GM12878 (cell line): ENCODE data around the gene FAM241A. TPM values are rescaled to one million over a fixed set of nuclear protein-coding genes. Genes with fewer than 3 reads are reported as not detected.

Source experiments
- ATAC-seq: fragments of 200-7000 bp; cut with Tn5 transposase; 3 replicates; pipeline ENCODE4 v1.9.1; 2020; ENCODE audit warnings: mild to moderate bottlenecking, moderate library complexity
- BruUV-seq: library from RNA; stranded (reverse); fragments of 400-500 nt; replicated peaks from 2 replicates; lab custom pipeline; 2021; lab: Mats Ljungman, UMichigan
- CTCF ChIA-PET: fragments of 300-600 bp; sonication (Branson Sonifier 250); formaldehyde crosslinking; extraction: SDS; loops from one replicate; lab custom pipeline; 2021; ENCODE audit warnings: inconsistent platforms; lab: Yijun Ruan, JAX
- POLR2A ChIA-PET: fragments of 350-600 bp; formaldehyde crosslinking; extraction: SDS; loops from one replicate; lab custom pipeline; 2021; ENCODE audit warnings: inconsistent platforms; lab: Charles Lee
- RAD21 ChIA-PET: fragments of 300-600 bp; sonication (Branson Sonifier 250); formaldehyde crosslinking; loops from one replicate; lab custom pipeline; 2023; ENCODE audit warnings: antibody characterized with exemption; ENCODE audit not compliant: unreplicated experiment; lab: Charles Lee
- SMC1A ChIA-PET: fragments of 300-600 bp; sonication (Branson Sonifier 250); formaldehyde crosslinking; loops from one replicate; lab custom pipeline; 2023; ENCODE audit not compliant: unreplicated experiment, uncharacterized antibody; lab: Charles Lee
- DNase-seq: peaks from one replicate; pipeline ENCODE4 v3.0.0-alpha.2; 2011; ENCODE audit warnings: low read depth, low spot score
- FAIRE-seq: peaks from 3 replicates; lab custom pipeline; 2011; peaks lifted over from hg19 to GRCh38; lab: Jason Lieb, UNC
- H2AFZ ChIP-seq: 2 replicates; pipeline ENCODE4 v1.6.0; 2011; ENCODE audit warnings: low read depth, low read length, control low read depth; ENCODE audit not compliant: control insufficient read depth
- H3K27ac ChIP-seq: 2 replicates; pipeline ENCODE4 v1.5.1; 2011; ENCODE audit warnings: control low read depth; ENCODE audit not compliant: control insufficient read depth, insufficient read depth
- H3K27me3 ChIP-seq, 2 experiments: replicated peaks in 1 of 2; 2 replicates each; pipeline versions ENCODE4 v1.6.0 to v1.6.1; 2011; ENCODE audit warnings: low read length in 1 of 2; ENCODE audit not compliant: control insufficient read depth in 2 of 2, insufficient read depth in 2 of 2
- H3K36me3 ChIP-seq, 2 experiments: 2 replicates each; pipeline ENCODE4 v1.5.1; 2011; ENCODE audit warnings: low read length in 1 of 2; ENCODE audit not compliant: control insufficient read depth in 2 of 2, insufficient read depth in 2 of 2
- H3K4me1 ChIP-seq: 2 replicates; pipeline ENCODE4 v1.6.1; 2011; ENCODE audit warnings: mild to moderate bottlenecking, low read length, moderate library complexity, mixed read lengths; ENCODE audit not compliant: control insufficient read depth, insufficient read depth
- H3K4me2 ChIP-seq: 2 replicates; pipeline ENCODE4 v1.6.0; 2011; ENCODE audit warnings: control low read depth; ENCODE audit not compliant: control insufficient read depth, insufficient read depth
- H3K4me3 ChIP-seq: fragments of 200-600 bp; sonication (generic); 2 replicates; pipeline ENCODE4 v1.5.1; 2016
- H3K79me2 ChIP-seq: 2 replicates; pipeline ENCODE4 v1.6.0; 2011; ENCODE audit warnings: low read length; ENCODE audit not compliant: control insufficient read depth, insufficient read depth
- H3K9ac ChIP-seq: 2 replicates; pipeline ENCODE4 v1.8.0; 2011; ENCODE audit warnings: low read length, control low read depth, mixed read lengths; ENCODE audit not compliant: control insufficient read depth, insufficient read depth
- H3K9me3 ChIP-seq: replicated peaks from 3 replicates; pipeline ENCODE4 v1.5.1; 2011; ENCODE audit warnings: mild to moderate bottlenecking, low read length; ENCODE audit not compliant: control insufficient read depth, insufficient read depth
- H4K20me1 ChIP-seq: 2 replicates; pipeline ENCODE4 v1.6.0; 2011; ENCODE audit not compliant: control insufficient read depth, insufficient read depth
- ATF2 ChIP-seq: IDR thresholded peaks from 2 replicates; pipeline ENCODE4 v1.6.1; 2012; ENCODE audit warnings: low read length, inconsistent platforms
- BHLHE40 ChIP-seq, 2 experiments: fragments of 450-650 bp in 1 of 2; IDR thresholded peaks; 2 replicates each; pipeline ENCODE4 v1.6.1; 2011 to 2017; ENCODE audit warnings: low read depth in 2 of 2, borderline replicate concordance in 1 of 2, improper control_type of control experiment in 1 of 2, low read length in 1 of 2, mild to moderate bottlenecking in 1 of 2
- CHD1 ChIP-seq: IDR thresholded peaks from 2 replicates; pipeline ENCODE4 v1.6.1; 2012; ENCODE audit warnings: low read depth, low read length, improper control_type of control experiment
- CHD4 ChIP-seq: fragments of 200-600 bp; sonication (generic); IDR thresholded peaks from 2 replicates; pipeline ENCODE4 v1.6.1; 2016; ENCODE audit warnings: mild to moderate bottlenecking
- EED ChIP-seq: sonication (generic); IDR thresholded peaks from 2 replicates; pipeline ENCODE4 v1.6.1; 2016; ENCODE audit warnings: antibody characterized with exemption, low read depth
- EZH2 ChIP-seq: IDR thresholded peaks from 2 replicates; pipeline ENCODE4 v1.6.1; 2012; ENCODE audit warnings: low read depth, mild to moderate bottlenecking, control low read depth, inconsistent platforms, low read length, borderline replicate concordance; ENCODE audit not compliant: control insufficient read depth
- IRF4 ChIP-seq: IDR thresholded peaks from 2 replicates; pipeline ENCODE4 v1.6.1; 2011; ENCODE audit warnings: low read depth, low read length
- MTA2 ChIP-seq: fragments of 450-650 bp; IDR thresholded peaks from 2 replicates; pipeline ENCODE4 v1.6.1; 2016; ENCODE audit warnings: low read depth, mild to moderate bottlenecking, moderate library complexity
- MTA3 ChIP-seq: IDR thresholded peaks from 2 replicates; pipeline ENCODE4 v1.6.1; 2012; ENCODE audit warnings: low read length, inconsistent platforms, borderline replicate concordance
- MXI1 ChIP-seq: fragments of 150-350 bp; IDR thresholded peaks from 2 replicates; pipeline ENCODE4 v1.6.1; 2011; ENCODE audit warnings: low read depth, mild to moderate bottlenecking, inconsistent platforms, low read length, improper control_type of control experiment
- NFXL1 ChIP-seq: fragments of 450-650 bp; IDR thresholded peaks from 2 replicates; pipeline ENCODE4 v1.6.1; 2017; ENCODE audit warnings: antibody characterized with exemption, mild to moderate bottlenecking, borderline replicate concordance
- NR2C1 ChIP-seq: fragments of 450-650 bp; IDR thresholded peaks from 2 replicates; pipeline ENCODE4 v1.6.1; 2017; ENCODE audit warnings: antibody characterized with exemption, mild to moderate bottlenecking, moderate library complexity
- RELA ChIP-seq: fragments of 450-650 bp; IDR thresholded peaks from 2 replicates; pipeline ENCODE4 v1.8.0; 2014; ENCODE audit warnings: borderline replicate concordance; ENCODE audit not compliant: partially characterized antibody
- SIN3A ChIP-seq: IDR thresholded peaks from 2 replicates; pipeline ENCODE4 v1.6.1; 2012; ENCODE audit warnings: low read depth, low read length, improper control_type of control experiment
- SPI1 ChIP-seq: IDR thresholded peaks from 2 replicates; pipeline ENCODE4 v1.6.1; 2011; ENCODE audit warnings: low read depth, mild to moderate bottlenecking, low read length, moderate library complexity, borderline replicate concordance; ENCODE audit not compliant: insufficient read depth
- WGBS: methylation state at CpG from one replicate; pipeline ENCODE4 v1.1.6; 2016; ENCODE audit warnings: low lambda C conversion rate; ENCODE audit not compliant: insufficient replicate concordance, insufficient coverage; ENCODE audit errors: missing lambda C conversion rate; 5-methylcytosine and 5-hydroxymethylcytosine counted together
- in situ Hi-C: fragments of 300-500 bp; cut with MboI; formaldehyde crosslinking; loops from 9 replicates; pipeline ENCODE4 v1.14.3; 2018; ENCODE audit warnings: mixed read lengths
- intact Hi-C: fragments of 100-400 bp; cut with micrococcal nuclease; formaldehyde crosslinking; loops from one replicate; pipeline ENCODE4 v1.14.2; 2022; ENCODE audit not compliant: unreplicated experiment
- polyA plus RNA-seq, 11 experiments: library from polyadenylated mRNA; depleted of rRNA in 4 of 11; unstranded in 6 of 11; stranded (reverse) in 5 of 11; fragments of >200 nt; fragmentation: Nextera tagmentation in 4 of 11; fragmentation: Illumina TruSeq in 1 of 11; extraction: Ambion mirVana in 4 of 11; extraction: Trizol in 1 of 11; gene quantifications; 1 replicate in 1 of 11; 2 replicates in 10 of 11; pipeline versions ENCODE4 v1.2.1 to v1.2.3, GENCODE V29; 2011 to 2016; ENCODE audit warnings: inconsistent platforms in 2 of 11, missing spikeins in 2 of 11, low read depth in 1 of 11
- total RNA-seq, 4 experiments: library from RNA; depleted of rRNA in 3 of 4; stranded (reverse); fragments of >200 nt in 3 of 4; fragmentation: Illumina TruSeq in 1 of 4; extraction: Trizol in 1 of 4; gene quantifications; 2 replicates each; pipeline versions ENCODE4 v1.2.1 to v1.2.3, GENCODE V29; 2013 to 2021

FAM241A gene
- total and polyA plus RNA-seq, 10 of the 15 experiments (the other 5 are each of a cell fraction or from before 2014, with no cell fraction given), result 0.20 to 7.5 (median 2.4) TPM

GRCh38 chr4:112210777-112211176, 65.5 kb downstream of the FAM241A start:
- no peaks in the 10 kb centered on the region for H3K79me2 ChIP-seq
- no peak overlapping the region for H3K9ac ChIP-seq
- RAD21 ChIA-PET, result interaction anchor here (1.1 kb wide), 1 partner anchor 26 kb away, joined by 3 read pairs; no protein-coding TSS in a partner anchor
- no peak overlapping the region for H3K4me3 ChIP-seq
- H2AFZ ChIP-seq, result no peak overlapping the region
- no peak overlapping the region for H3K4me2 ChIP-seq
- intact Hi-C loops, result loop anchor here (5.0 kb wide), 1 partner anchor 312 kb away; no protein-coding TSS in a partner anchor
- H3K36me3 ChIP-seq, result no peaks in the 10 kb centered on the region
- TF ChIP-seq CHD4, result no peak
- TF ChIP-seq, all 136 proteins: peak for 0
- Histone ChIP-seq H3K27ac (no peak overlapping the region), H4K20me1 (no peaks in the 10 kb centered on the region), H3K4me1 (no peaks in the 10 kb centered on the region), H3K9me3 (no peaks in the 10 kb centered on the region; the same call in 2 of the 3 replicates), H3K27me3 (no peaks in the 10 kb centered on the region)
- CTCF ChIA-PET, result interaction anchor here (9.2 kb wide), 1 partner anchor 23 kb away, joined by 122 read pairs; the partner anchor contains the start of gene AP1AR
- in situ Hi-C loops, result no loop called here
- SMC1A ChIA-PET, result interaction anchor here (1.1 to 1.3 kb wide), 2 partner anchors 27 to 117 kb away, joined by 3 read pairs; no protein-coding TSS in a partner anchor
- ATAC-seq, result no peak
- FAIRE-seq, result no peak
- WGBS, result 50% methylated on average over 1 of the region's 1 CpG
- BruUV-seq, result no TSS peak
- DNase-seq, result no peak
- POLR2A ChIA-PET, result no interaction called here

- RAD21 ChIA-PET, result interaction anchor here (1.5 to 5.8 kb wide), 3 partner anchors 21 to 115 kb away, joined by 6 to 60 read pairs (median 9); partner anchors contain the start of gene AP1AR
- H3K9me3 ChIP-seq, result no peaks in the 10 kb centered on the region; the same call in 2 of the 3 replicates
- no TSS peak for BruUV-seq
- no peak for DNase-seq
- WGBS, result 40% methylated on average over 2 of the region's 2 CpGs
- H2AFZ ChIP-seq, result no peak overlapping the region
- H4K20me1 ChIP-seq, result no peaks in the 10 kb centered on the region
- POLR2A ChIA-PET, result interaction anchor here (0.6 kb wide), 1 partner anchor 65 kb away, joined by 3 read pairs; no protein-coding TSS in a partner anchor
- H3K4me2 ChIP-seq, result no peak overlapping the region
- no peak overlapping the region for H3K9ac ChIP-seq
- H3K27ac ChIP-seq, result no peak overlapping the region
- H3K79me2 ChIP-seq, result no peaks in the 10 kb centered on the region
- peak; percentile 51 for ATAC-seq
- H3K27me3 ChIP-seq, result no peaks in the 10 kb centered on the region
- SMC1A ChIA-PET, result interaction anchor here (0.8 to 5.4 kb wide), 8 partner anchors 12 to 311 kb away, joined by 3 to 88 read pairs (median 6); no protein-coding TSS in a partner anchor
- H3K4me1 ChIP-seq, result no peaks in the 10 kb centered on the region
- CTCF ChIA-PET, result interaction anchor here (0.7 to 9.2 kb wide), 8 partner anchors 11 to 312 kb away, joined by 3 to 122 read pairs (median 11); partner anchors contain the start of gene AP1AR
- H3K36me3 ChIP-seq, result no peaks in the 10 kb centered on the region
- FAIRE-seq, result no peak
- intact Hi-C loops (loop anchor here (5.0 kb wide), 1 partner anchor 309 kb away; no protein-coding TSS in a partner anchor), in situ Hi-C loops (no loop called here)
- H3K4me3 ChIP-seq, result no peak overlapping the region
- TF ChIP-seq EZH2, result no peak
- TF ChIP-seq CHD1, result no peak
- TF ChIP-seq ATF2, result no peak; the same call in 1 of the 2 replicates
- no peak for TF ChIP-seq SIN3A
- TF ChIP-seq NR2C1, result no peak
- no peak for TF ChIP-seq RELA
- TF ChIP-seq EED, result 0 out of 2 replicates have a peak, but pooled peaks have one; percentile 28
- no peak for TF ChIP-seq NFXL1
- peak; percentile 47; the same call in 1 of the 2 replicates for TF ChIP-seq SPI1
- TF ChIP-seq MTA2, result no peak
- TF ChIP-seq IRF4, result no peak
- TF ChIP-seq MXI1, result no peak
- peak; percentile 74 to 85 for TF ChIP-seq BHLHE40 (IDR thresholded peaks at IDR 0.05; ENCODE audit: borderline replicate concordance in 1 of 2, low read depth in 2 of 2, low read length in 1 of 2)
- TF ChIP-seq MTA3, result no peak
Observed at GRCh38 chr4:112213091-112213490, 67.8 kb downstream of the FAM241A start.
